HG03060 (cell line): Measurements from ENCODE around the gene TUBB8B.
"Not testable (repeated sequence)": the region's sequence is repeated elsewhere in the genome, so short reads cannot be mapped to it uniquely, and the experiment has no call there.

ENCODE experiments used
- ATAC-seq: cut with Tn5 transposase; IDR thresholded peaks from one replicate; pipeline ENCODE4 v1.9.1; 2021; ENCODE audit warnings: low read depth, moderate number of reproducible peaks; ENCODE audit not compliant: unreplicated experiment

The TUBB8B gene

GRCh38 chr18:13177-13576 is 36.2 kb downstream of the TUBB8B start:
- not testable (repeated sequence) for ATAC-seq

- ATAC-seq = not testable (repeated sequence)
Observed at GRCh38 chr18:12773-13172, 36.6 kb downstream of the TUBB8B start.

- not testable (repeated sequence) for ATAC-seq
Observed at GRCh38 chr18:11383-12274, 37.8 kb downstream of the TUBB8B start.

GRCh38 chr18:10624-11184 is 38.7 kb downstream of the TUBB8B start:
- not testable (repeated sequence) for ATAC-seq

GRCh38 chr18:9937-10336 is 39.5 kb downstream of the TUBB8B start:
- ATAC-seq = not testable (repeated sequence)
